Thymus (tissue), 11 donors: Measurements from ENCODE around the gene SLC2A1. TPM values are rescaled to one million over a fixed set of nuclear protein-coding genes. Genes with fewer than 3 reads are reported as not detected.
"Not testable (repeated sequence)": the region's sequence is repeated elsewhere in the genome, so short reads cannot be mapped to it uniquely, and the experiment has no call there.

Source experiments
- DNase-seq, 9 donors: peaks; one replicate each; pipeline ENCODE4 v3.0.0-alpha.2; 2013; ENCODE audit warnings: low spot score in 9 of 9, low read depth in 6 of 9, missing footprints in 1 of 9
- H3K27ac ChIP-seq, 2 donors: one replicate each; pipeline ENCODE4 v1.5.1; 2013; ENCODE audit warnings: control low read depth in 1 of 2, low read depth in 1 of 2, low read length in 1 of 2, mild to moderate bottlenecking in 1 of 2, moderate library complexity in 1 of 2
- H3K27me3 ChIP-seq, 2 donors: one replicate each; pipeline ENCODE4 v1.5.1; 2013; ENCODE audit warnings: low read length in 1 of 2; ENCODE audit not compliant: control insufficient read depth in 2 of 2, insufficient read depth in 1 of 2
- H3K36me3 ChIP-seq, 2 donors: one replicate each; pipeline ENCODE4 v1.5.1; 2013; ENCODE audit warnings: low read length in 1 of 2, mild to moderate bottlenecking in 1 of 2, moderate library complexity in 1 of 2; ENCODE audit not compliant: control insufficient read depth in 2 of 2, insufficient read depth in 2 of 2
- H3K4me1 ChIP-seq, 2 donors: one replicate each; pipeline ENCODE4 v1.5.1; 2013; ENCODE audit warnings: low read length in 2 of 2; ENCODE audit not compliant: control insufficient read depth in 2 of 2, insufficient read depth in 2 of 2
- H3K4me3 ChIP-seq, 2 donors: one replicate each; pipeline ENCODE4 v1.5.1; 2013; ENCODE audit warnings: low read length in 2 of 2, control low read depth in 1 of 2, mild to moderate bottlenecking in 1 of 2
- H3K9me3 ChIP-seq, 2 donors: one replicate each; pipeline ENCODE4 v1.5.1; 2013; ENCODE audit warnings: low read length in 1 of 2, mild to moderate bottlenecking in 1 of 2; ENCODE audit not compliant: control insufficient read depth in 2 of 2, insufficient read depth in 1 of 2
- WGBS: extraction: QIAGEN DNeasy Blood & Tissue Kit; methylation state at CpG from one replicate; pipeline ENCODE4 v1.1.7; 2013; 5-methylcytosine and 5-hydroxymethylcytosine counted together
- polyA plus RNA-seq: library from polyadenylated mRNA; stranded (reverse); fragments of 200-250 nt; gene quantifications from one replicate; pipeline ENCODE4 v1.2.3, GENCODE V29; 2013
- total RNA-seq: library from RNA; stranded (reverse); fragments of 120-200 nt; gene quantifications from one replicate; pipeline ENCODE4 v1.2.4, GENCODE V29; 2013
- donor health status: healthy.

Gene SLC2A1
- total and polyA plus RNA-seq, 2 donors: 15.9 to 23.7 TPM

DNA sequence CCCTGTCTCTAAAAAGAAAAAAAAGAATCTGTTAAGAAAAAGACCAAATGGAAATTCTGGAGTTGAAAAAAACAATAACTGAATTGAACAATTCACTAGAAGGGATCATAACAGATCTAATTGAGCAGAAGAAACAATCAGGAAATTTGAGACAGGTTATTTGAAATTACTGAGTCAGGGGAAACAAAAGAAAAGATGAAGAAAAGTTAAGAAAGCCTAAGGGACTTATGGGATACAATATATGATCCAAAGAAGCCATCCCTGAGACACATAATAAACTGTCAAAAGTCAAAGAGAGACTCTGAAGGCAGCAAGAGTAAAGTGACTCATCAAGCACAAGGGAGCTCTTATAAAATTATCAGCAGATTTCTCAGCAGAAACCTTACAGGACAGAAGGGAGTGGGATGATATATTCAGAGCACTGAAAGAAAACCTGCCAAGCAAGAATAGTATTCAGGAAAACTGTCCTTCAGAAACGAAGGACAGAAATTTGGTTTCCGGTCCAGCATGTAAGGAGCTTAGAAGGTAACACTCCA, 44.5 kb downstream of the SLC2A1 start:
- Histone ChIP-seq H3K27me3 (no peaks in the 10 kb centered on the region), H3K4me1 (peaks cover 0 to 3% of the 10 kb centered on the region in 2 donors), H3K36me3 (no peaks in the 10 kb centered on the region), H3K4me3 (no peak overlapping the region), H3K27ac (no peak overlapping the region), H3K9me3 (peaks cover 0 to 21% of the 10 kb centered on the region in 2 donors)
- DNase-seq: no peak
- WGBS: 99% methylated on average over 2 of the region's 2 CpGs

DNA sequence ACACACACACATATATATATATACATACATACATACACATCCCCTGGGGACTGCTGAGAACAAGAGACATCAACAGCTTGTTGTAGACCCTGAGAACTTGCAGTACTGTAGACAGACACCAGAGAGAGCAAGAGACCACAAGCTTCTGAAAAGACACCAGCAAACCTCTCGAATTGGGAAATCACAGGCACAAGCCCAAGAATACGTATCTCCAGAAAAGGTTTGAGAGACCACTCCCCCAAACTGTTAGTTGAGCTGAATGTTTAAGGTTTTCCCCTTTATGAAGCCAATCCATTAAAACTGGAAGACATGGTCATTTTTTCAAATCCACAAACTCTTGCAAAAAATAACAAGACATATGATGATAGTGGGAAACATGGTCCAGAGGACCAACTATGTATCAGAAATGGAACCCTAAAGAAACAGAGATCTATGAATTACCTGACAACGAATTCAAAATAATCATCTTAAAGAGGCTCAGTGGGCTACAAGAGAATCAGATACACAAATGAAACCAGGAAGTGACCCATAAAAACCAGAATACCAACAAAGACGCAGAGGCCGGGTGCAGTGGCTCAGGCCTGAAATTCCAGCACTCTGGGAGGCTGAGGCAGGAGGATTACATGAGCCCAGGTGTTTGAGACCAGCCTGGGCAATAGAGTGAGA, 45.1 kb downstream of the SLC2A1 start:
- no peaks in the 10 kb centered on the region for H3K27me3 ChIP-seq
- H3K9me3 ChIP-seq: peaks cover 0 to 21% of the 10 kb centered on the region in 2 donors
- peak in 8 of 9 donors; percentile 57 to 84 (median 68) for DNase-seq
- 73% methylated on average over 5 of the region's 5 CpGs for WGBS
- H3K4me1 ChIP-seq: peaks cover 0 to 9% of the 10 kb centered on the region in 2 donors
- H3K27ac ChIP-seq: no peak overlapping the region
- no peaks in the 10 kb centered on the region for H3K36me3 ChIP-seq
- H3K4me3 ChIP-seq: no peak overlapping the region

DNA sequence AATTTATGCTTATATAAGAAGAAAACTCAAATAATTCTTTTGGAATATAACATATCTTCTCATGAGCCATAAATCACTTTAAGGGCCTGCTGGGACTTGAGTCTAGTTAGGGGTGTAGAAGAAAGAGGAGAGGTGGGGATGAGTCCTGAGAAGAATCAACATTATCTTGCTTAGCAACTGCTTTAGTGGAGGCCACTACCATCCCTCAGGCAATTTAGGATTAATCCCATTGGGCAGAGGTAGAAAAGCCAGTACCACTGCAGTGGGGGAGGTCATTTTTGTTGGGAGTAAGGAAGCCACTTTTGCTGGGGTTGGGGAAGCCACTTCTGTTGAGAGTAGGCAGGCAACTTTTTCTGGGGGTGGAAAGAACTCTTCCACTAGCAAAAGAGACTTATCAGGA, 47.7 kb downstream of the SLC2A1 start:
- Histone ChIP-seq H3K4me3 (no peak overlapping the region), H3K27me3 (no peaks in the 10 kb centered on the region), H3K27ac (no peak overlapping the region), H3K36me3 (no peaks in the 10 kb centered on the region), H3K4me1 (peaks cover 0 to 12% of the 10 kb centered on the region in 2 donors), H3K9me3 (peaks cover 0 to 10% of the 10 kb centered on the region in 2 donors)
- DNase-seq: no peak

DNA sequence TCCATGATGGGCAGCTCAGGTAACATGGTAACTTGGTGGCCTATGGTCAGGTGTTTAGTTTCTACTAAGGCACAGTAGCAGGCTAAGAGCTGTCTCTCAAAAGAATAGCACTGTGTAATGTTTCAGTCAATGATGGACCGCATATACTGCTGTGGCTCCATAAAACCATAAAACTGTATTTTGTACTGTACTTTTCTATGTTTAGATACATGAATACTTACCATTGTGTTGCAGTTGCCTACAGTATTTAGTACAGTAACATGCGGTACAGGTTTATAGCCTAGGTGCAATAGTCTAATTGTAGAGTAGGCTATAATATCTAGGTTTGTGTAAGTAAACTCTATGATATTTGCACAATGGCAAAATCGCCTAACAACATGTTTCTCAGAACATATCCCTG, 50.6 kb downstream of the SLC2A1 start:
- H3K4me1 ChIP-seq: peaks cover 0 to 12% of the 10 kb centered on the region in 2 donors
- H3K4me3 ChIP-seq: no peak overlapping the region
- no peak for DNase-seq
- WGBS: 97% methylated on average over 3 of the region's 3 CpGs
- H3K27me3 ChIP-seq: no peaks in the 10 kb centered on the region
- no peaks in the 10 kb centered on the region for H3K36me3 ChIP-seq
- no peaks in the 10 kb centered on the region for H3K9me3 ChIP-seq
- H3K27ac ChIP-seq: no peak overlapping the region

DNA sequence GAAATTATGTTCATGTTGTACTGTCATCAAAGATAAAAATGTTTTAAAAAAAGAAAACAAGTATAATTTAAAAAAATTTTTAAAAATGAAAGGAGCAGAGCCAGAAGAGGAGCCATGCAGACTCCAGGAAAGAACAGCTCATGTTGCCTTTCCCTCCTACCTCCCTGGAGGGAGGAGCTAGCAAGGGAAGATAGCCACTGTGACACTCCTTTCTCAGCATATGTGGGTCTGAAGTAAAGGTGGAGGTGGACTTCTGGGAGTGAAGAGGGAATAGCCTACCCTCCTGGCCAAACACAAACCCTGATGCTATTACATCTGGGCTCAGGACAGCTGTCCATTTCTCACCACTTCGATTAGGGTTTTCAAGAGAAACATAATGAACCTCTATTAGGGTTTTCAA, 54.2 kb downstream of the SLC2A1 start:
- Histone ChIP-seq H3K27ac (no peak overlapping the region), H3K27me3 (no peaks in the 10 kb centered on the region), H3K4me3 (no peak overlapping the region), H3K36me3 (no peaks in the 10 kb centered on the region), H3K4me1 (peaks cover 0 to 11% of the 10 kb centered on the region in 2 donors), H3K9me3 (no peaks in the 10 kb centered on the region)
- DNase-seq: no peak
- 97% methylated on average over 1 of the region's 1 CpG for WGBS

DNA sequence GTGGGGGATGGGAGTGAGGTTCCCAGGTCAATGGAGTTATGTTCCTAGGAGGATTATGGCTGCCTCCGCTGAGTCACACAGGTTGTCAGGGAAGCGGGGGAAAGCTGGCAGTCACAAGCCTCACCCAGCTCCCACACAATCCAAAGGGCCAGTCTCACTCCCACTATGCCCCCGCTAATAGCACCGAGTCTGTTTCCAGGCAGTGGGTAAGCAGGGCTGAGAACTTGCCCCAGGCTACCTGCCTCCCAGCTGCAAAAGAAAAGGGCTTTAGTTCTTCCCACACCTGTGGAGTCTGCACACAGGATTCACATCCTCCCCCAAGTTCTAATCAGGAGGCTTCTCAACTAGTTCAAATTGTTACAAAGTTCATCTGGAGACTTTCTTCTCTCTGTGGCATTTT, 58.7 kb downstream of the SLC2A1 start:
- WGBS: 97% methylated on average over 4 of the region's 4 CpGs
- not testable (repeated sequence) for H3K4me3 ChIP-seq, H3K36me3 ChIP-seq, H3K27ac ChIP-seq, H3K4me1 ChIP-seq, H3K9me3 ChIP-seq, DNase-seq, H3K27me3 ChIP-seq

DNA sequence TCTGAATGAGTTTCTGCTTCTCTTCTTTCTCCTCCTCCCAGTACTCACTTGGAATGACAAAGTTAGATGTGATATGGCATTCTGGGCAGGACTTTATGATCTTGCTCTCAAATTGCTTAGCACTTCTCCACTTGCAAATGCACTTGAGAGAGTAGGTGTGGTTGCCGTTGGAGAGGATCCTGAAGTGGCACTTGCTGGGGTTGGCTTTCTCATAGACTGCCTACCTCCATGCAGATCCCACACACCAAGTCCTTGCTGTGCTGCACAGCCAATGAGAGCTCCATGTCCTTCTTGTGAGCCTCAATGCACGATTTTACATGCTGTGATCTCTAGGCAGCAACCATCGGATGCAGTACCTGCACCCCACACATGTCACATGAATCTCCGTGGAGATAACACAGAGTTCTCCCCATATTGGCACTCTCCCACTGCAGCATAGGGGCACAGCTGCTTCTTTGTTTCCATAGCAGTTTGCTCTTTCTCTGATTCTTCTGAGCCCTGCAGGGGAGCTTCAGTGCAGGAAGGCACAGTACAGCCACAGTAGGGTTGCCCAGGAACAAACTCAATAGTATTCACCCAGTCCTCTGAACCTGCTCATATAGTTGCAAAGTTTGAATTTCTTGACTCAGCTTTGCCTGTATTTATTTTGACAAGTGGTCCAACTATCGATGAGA, 67.1 kb downstream of the SLC2A1 start:
- H3K27me3 ChIP-seq: no peaks in the 10 kb centered on the region
- no peaks in the 10 kb centered on the region for H3K9me3 ChIP-seq
- H3K27ac ChIP-seq: peak overlapping the region in 1 of 2 donors; percentile 36
- H3K4me1 ChIP-seq: no peaks in the 10 kb centered on the region
- no peaks in the 10 kb centered on the region for H3K36me3 ChIP-seq
- DNase-seq: peak in 1 of 9 donors; percentile 3
- no peak overlapping the region for H3K4me3 ChIP-seq
- WGBS: 80% methylated on average over 5 of the region's 5 CpGs

DNA sequence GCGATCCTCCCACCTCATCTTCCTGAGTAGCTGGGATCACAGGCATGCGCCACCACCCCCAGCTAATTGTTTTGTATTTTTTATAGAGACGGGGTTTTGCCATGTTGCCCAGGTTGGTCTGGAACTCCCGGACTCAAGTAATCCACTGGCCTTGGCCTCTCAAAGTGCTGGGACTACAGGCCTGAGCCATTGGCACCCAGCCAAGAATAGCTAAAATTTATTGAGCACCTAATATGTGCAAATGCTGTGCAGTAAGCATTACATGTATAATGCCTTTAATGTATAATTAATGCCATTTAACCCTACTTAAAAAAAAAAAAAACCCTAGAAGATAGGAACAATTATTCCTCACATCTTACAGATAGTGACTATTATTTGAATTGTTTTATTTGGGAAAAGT, 69.4 kb downstream of the SLC2A1 start:
- H3K27ac ChIP-seq: no peak overlapping the region
- no peaks in the 10 kb centered on the region for H3K36me3 ChIP-seq
- DNase-seq: no peak
- 97% methylated on average over 4 of the region's 4 CpGs for WGBS
- H3K4me1 ChIP-seq: no peaks in the 10 kb centered on the region
- H3K4me3 ChIP-seq: no peak overlapping the region
- H3K9me3 ChIP-seq: no peaks in the 10 kb centered on the region
- no peaks in the 10 kb centered on the region for H3K27me3 ChIP-seq

DNA sequence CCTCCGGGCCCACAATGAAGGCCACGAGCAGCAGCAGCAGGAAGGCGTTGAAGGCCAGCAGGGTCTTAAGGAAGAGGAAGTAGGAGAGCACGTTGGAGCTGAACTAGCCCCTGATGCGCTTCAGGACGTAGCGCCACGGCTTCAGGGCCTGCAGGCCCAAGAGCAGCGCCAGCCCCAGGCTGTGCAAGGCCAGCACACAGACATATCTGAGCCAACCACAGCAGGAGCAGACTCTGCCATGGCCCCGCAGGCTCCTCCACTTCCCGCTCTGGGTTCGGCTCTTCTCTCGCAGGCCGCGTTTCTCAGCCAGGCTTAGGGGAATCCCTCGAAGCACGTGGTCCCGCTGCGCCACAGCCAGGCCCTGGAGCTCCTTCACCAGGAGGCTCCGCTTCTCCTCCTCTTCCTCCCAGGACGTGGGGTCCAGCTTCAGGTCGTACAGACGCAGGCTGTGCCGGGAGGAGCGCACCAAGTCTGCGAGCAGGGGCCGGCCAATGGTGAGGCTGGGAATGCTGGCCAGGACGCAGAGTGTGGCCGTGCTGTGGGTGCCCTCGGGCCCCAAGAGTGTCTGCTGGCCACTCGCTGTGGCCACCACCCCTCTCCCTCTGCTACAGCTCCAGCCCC, 70.5 kb downstream of the SLC2A1 start:
- no peaks in the 10 kb centered on the region for H3K9me3 ChIP-seq
- no peak for DNase-seq
- no peak overlapping the region for H3K4me3 ChIP-seq
- H3K36me3 ChIP-seq: no peaks in the 10 kb centered on the region
- 94% methylated on average over 31 of the region's 31 CpGs for WGBS
- H3K27me3 ChIP-seq: no peaks in the 10 kb centered on the region
- no peaks in the 10 kb centered on the region for H3K4me1 ChIP-seq
- H3K27ac ChIP-seq: no peak overlapping the region
